SH-SY5Y (cell line): ENCODE results near the gene UBQLN1.

Experiments used
- GATA2 ChIP-seq: IDR thresholded peaks from 2 replicates; pipeline ENCODE4 v1.6.1; 2011; ENCODE audit warnings: mild to moderate bottlenecking, low read depth, low read length
- GATA3 ChIP-seq: IDR thresholded peaks from 2 replicates; pipeline ENCODE4 v1.6.1; 2011; ENCODE audit warnings: low read depth, mild to moderate bottlenecking, low read length, moderate library complexity

DNA sequence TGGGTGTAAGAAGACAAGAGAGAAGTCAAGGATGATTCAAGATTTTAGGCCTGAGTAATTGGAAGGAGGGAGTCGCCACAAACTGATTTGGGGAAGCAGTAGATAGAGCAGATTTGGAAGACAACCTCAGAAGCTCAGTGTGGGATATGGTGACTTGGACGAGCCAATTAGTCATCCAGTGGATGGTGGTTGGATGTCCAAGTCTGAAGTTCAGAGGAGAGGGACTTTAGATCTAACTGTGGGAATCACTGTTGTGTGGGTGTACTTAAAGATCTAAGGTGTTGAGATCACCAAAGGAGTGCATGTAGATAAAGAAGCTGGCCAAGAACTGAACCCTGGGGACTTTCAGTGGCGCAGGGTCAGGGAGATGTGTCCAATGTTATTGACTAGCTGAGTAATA is 82.6 kb downstream of the UBQLN1 start:
- no peak for TF ChIP-seq GATA2
- no peak for TF ChIP-seq GATA3
